ENCODE data around the gene EZH2. TPM values are rescaled to one million over a fixed set of nuclear protein-coding genes. Genes with fewer than 3 reads are reported as not detected.

The EZH2 gene
- total RNA-seq, 6 experiments from 2014 or later: 1.2 to 4.2 (median 1.9) TPM

DNA sequence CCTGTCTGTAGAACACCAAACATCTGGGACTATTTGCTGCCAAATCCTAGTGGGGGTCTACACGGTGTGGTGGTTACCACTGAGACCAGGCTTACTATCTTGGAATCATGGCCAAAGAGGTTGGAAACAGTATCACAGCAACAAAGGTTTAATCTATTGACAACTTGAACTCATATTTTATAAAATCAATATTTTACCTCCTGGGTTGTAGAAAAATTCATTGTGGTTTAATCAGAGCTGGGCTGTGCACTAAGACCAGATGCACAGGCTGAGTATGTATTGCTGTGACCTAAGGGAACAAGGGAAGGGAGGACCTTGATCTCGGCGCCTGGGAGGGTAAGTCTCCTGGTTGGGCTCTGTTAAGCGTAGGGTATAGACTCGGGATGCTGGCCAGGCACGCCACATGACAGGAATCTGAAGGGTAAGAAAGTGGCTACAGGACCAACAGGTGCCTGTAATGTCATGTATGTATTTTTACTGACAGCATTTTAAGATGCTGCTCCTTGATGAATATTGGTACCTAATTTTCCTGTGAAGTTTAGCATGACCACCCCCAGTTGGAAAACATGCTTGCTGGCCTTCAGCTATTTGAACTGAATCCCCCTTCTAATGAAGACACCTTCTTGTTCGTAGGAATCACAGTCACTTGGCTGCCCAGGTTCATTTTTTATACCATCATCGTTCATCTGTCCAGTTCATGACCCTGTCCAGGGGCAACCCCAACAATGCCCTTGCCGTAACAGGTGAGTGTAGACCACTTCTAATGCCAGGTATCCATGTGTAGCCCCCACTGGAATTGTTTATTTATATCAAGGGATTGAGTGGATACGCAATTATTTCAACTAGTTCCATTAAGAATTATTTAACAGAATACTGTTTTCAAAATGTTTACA, 79.5 kb downstream of the EZH2 start:
- Histone ChIP-seq H3K4me1 (no peaks in the 10 kb centered on the region), H3K9me3 (no peaks in the 10 kb centered on the region), H3K27me3 (no peaks in the 10 kb centered on the region), H3K36me3 (peaks cover 0 to 26% (median 11%) of the 10 kb centered on the region in 4 donors), H3K4me3 (no peak overlapping the region), H3K27ac (no peak overlapping the region)
- no peak for ATAC-seq
- TF ChIP-seq POLR2A (IDR thresholded peaks at IDR 0.05): no peak
- TF ChIP-seq CTCF (IDR thresholded peaks at IDR 0.05): no peak
- intact Hi-C loops (cut with DNase I): no loop called here
- no peak for DNase-seq
- WGBS (ENCODE audit: insufficient coverage, low coverage, low lambda C conversion rate, missing lambda C conversion rate): 77% methylated on average over 6 of the region's 10 CpGs

DNA sequence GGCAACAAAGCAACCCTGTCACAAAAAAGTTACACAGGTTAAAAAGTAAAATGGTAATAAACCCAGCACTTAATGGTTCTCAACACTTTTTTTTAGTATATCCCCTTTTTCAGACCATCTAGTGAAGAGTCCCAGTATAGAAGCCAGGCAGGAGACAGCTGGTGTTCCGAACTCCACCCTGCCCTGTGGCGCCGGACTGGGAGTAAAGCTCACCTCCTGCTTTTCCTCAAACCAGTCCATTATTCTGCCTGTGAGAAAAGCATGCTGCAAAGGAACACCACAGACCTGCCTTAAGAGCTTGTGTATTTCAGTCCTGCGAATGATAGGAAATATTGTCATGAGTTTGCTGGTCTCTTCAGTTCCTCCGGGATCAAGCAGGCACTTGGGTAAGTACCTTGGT, 81.0 kb downstream of the EZH2 start:
- no peak for ATAC-seq
- Histone ChIP-seq H3K4me1 (no peaks in the 10 kb centered on the region), H3K4me3 (no peak overlapping the region), H3K27me3 (no peaks in the 10 kb centered on the region), H3K36me3 (peaks cover 0 to 41% (median 21%) of the 10 kb centered on the region in 4 donors), H3K9me3 (no peaks in the 10 kb centered on the region), H3K27ac (no peak overlapping the region)
- WGBS (ENCODE audit: insufficient coverage, low coverage, low lambda C conversion rate, missing lambda C conversion rate): 100% methylated on average over 1 of the region's 5 CpGs
- no peak for TF ChIP-seq POLR2A (IDR thresholded peaks at IDR 0.05)
- TF ChIP-seq CTCF (IDR thresholded peaks at IDR 0.05): no peak
- intact Hi-C loops (cut with DNase I): no loop called here
- DNase-seq: no peak

DNA sequence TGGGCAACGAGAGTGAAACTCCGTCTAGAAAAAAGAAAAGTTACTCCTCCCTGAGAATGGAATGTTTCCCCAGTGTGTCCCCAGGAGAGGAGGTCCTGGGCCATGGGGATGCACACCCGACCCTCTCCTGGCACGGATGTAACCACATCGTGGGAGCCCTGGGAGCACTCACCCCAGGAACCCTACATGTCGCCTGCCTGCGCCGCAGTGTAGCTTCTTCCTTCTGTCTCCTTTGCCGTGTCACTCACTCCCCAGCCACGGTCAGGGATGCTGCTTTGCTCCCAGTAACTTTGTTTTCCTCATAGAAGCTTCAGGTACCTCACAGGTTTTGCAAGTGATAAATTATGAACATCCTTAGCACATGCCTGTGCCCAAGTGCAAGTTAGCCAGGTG, 82.0 kb downstream of the EZH2 start:
- no peaks in the 10 kb centered on the region for H3K4me1 ChIP-seq
- peaks cover 0 to 49% (median 23%) of the 10 kb centered on the region in 4 donors for H3K36me3 ChIP-seq

DNA sequence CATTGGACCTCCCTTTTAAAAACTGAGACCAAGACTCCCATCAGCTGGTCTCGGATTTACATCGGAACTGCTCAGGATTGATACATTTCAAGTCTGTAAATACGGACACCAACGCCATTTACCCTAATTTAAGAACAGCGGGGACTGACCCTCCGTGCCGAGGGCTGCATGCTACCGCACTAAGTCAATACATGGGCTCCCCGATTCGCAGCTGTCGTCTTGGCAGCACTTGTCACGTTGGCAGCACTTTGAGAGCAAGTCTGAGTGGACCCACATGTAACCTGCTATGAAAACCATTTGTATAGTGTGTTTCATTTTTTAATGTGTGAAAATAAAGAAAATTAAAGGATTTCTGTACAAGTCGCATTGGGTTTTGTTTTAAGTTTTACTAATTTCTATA, 83.4 kb downstream of the EZH2 start:
- H3K4me1 ChIP-seq: no peaks in the 10 kb centered on the region
- no peaks in the 10 kb centered on the region for H3K9me3 ChIP-seq
- no peak overlapping the region for H3K27ac ChIP-seq
- H3K36me3 ChIP-seq: peaks cover 0 to 63% (median 31%) of the 10 kb centered on the region in 4 donors
- H3K27me3 ChIP-seq: no peaks in the 10 kb centered on the region
- no peak overlapping the region for H3K4me3 ChIP-seq
- no peak for TF ChIP-seq CTCF (IDR thresholded peaks at IDR 0.05)
- TF ChIP-seq POLR2A (IDR thresholded peaks at IDR 0.05): no peak
- intact Hi-C loops (cut with DNase I): no loop called here
- DNase-seq (no peak), ATAC-seq (no peak)
- 97% methylated on average over 12 of the region's 13 CpGs for WGBS (ENCODE audit: insufficient coverage, low coverage, low lambda C conversion rate, missing lambda C conversion rate)

More for the DNA sequence above, 82.0 kb downstream of the EZH2 start:
- Histone ChIP-seq H3K27ac (no peak overlapping the region), H3K4me3 (no peak overlapping the region), H3K9me3 (no peaks in the 10 kb centered on the region), H3K27me3 (no peaks in the 10 kb centered on the region)
- WGBS (ENCODE audit: insufficient coverage, low coverage, low lambda C conversion rate, missing lambda C conversion rate): 100% methylated on average over 1 of the region's 10 CpGs
- intact Hi-C loops (cut with DNase I): no loop called here
- DNase-seq (no peak), ATAC-seq (peak in 2 of 4 donors; percentile 19 to 23)
- TF ChIP-seq POLR2A (IDR thresholded peaks at IDR 0.05) (no peak), CTCF (IDR thresholded peaks at IDR 0.05) (no peak)

All from right lobe of liver (tissue), 6 donors.